WTC11 (cell line): Measurements from ENCODE around the gene COPE. TPM values are rescaled to one million over a fixed set of nuclear protein-coding genes. Genes with fewer than 3 reads are reported as not detected.
A peak's percentile ranks its signal among the peaks of the same experiment; 100 is the strongest.

Experiments used
- ATAC-seq: fragments of 200-7000 bp; cut with Tn5 transposase; 2 replicates; pipeline ENCODE4 v1.10.0; 2021; ENCODE audit warnings: mild to moderate bottlenecking, moderate library complexity
- CTCF ChIA-PET: fragments of 300-600 bp; sonication (Branson Sonifier 250); formaldehyde crosslinking; loops from one replicate; lab custom pipeline; 2021; ENCODE audit warnings: antibody characterized with exemption; lab: Charles Lee
- POLR2A ChIA-PET: fragments of 350-600 bp; sonication (Branson Sonifier 250); formaldehyde crosslinking; loops from one replicate; lab custom pipeline; 2021; ENCODE audit warnings: antibody characterized with exemption; lab: Charles Lee
- DNase-seq: peaks from one replicate; pipeline ENCODE4 v3.0.0; 2021; ENCODE audit warnings: low spot score
- H3K27ac Mint-ChIP-seq: 2 replicates; pipeline ENCODE4 v1.8.0; 2021; ENCODE audit warnings: mixed read lengths
- H3K27me3 Mint-ChIP-seq: 2 replicates; pipeline ENCODE4 v1.8.0; 2021; ENCODE audit warnings: low read depth, mild to moderate bottlenecking, moderate library complexity, mixed read lengths
- H3K36me3 Mint-ChIP-seq: 2 replicates; pipeline ENCODE4 v1.8.0; 2021; ENCODE audit warnings: mixed read lengths
- H3K4me1 Mint-ChIP-seq: 2 replicates; pipeline ENCODE4 v1.8.0; 2022; ENCODE audit warnings: mixed read lengths
- H3K4me3 Mint-ChIP-seq: 2 replicates; pipeline ENCODE4 v1.8.0; 2021; ENCODE audit warnings: mild to moderate bottlenecking, moderate library complexity, mixed read lengths
- H3K9me3 Mint-ChIP-seq: 2 replicates; pipeline ENCODE4 v1.8.0; 2021; ENCODE audit warnings: mixed read lengths
- ATF1 ChIP-seq: sonication (generic); formaldehyde crosslinking; IDR thresholded peaks from 2 replicates; pipeline ENCODE4 v1.8.1; 2023; ENCODE audit warnings: mild to moderate bottlenecking, moderate library complexity, missing genetic modification reagents
- ESRRA ChIP-seq: sonication (generic); formaldehyde crosslinking; IDR thresholded peaks from 2 replicates; pipeline ENCODE4 v1.8.1; 2022; ENCODE audit warnings: mild to moderate bottlenecking, missing genetic modification reagents, borderline replicate concordance
- GTF2I ChIP-seq: fragments of 250-450 bp; sonication (Bioruptor Pico); conservative IDR thresholded peaks from 2 replicates; pipeline ENCODE4 v1.4.0; 2021; ENCODE audit warnings: mild to moderate bottlenecking
- JUN ChIP-seq: sonication (generic); formaldehyde crosslinking; IDR thresholded peaks from 2 replicates; pipeline ENCODE4 v1.8.0; 2023; ENCODE audit warnings: mild to moderate bottlenecking, missing genetic modification reagents
- NFYB ChIP-seq: sonication (generic); formaldehyde crosslinking; conservative IDR thresholded peaks from 2 replicates; pipeline ENCODE4 v1.8.0; 2022; ENCODE audit warnings: low read depth, missing genetic modification reagents
- OVOL2 ChIP-seq: fragments of 250-450 bp; sonication (Bioruptor Pico); IDR thresholded peaks from 2 replicates; pipeline ENCODE4 v1.9.0; 2021; ENCODE audit warnings: mild to moderate bottlenecking, borderline replicate concordance
- PRRX2 ChIP-seq: fragments of 250-450 bp; sonication (Bioruptor Pico); IDR thresholded peaks from 2 replicates; pipeline ENCODE4 v1.8.0; 2021; ENCODE audit warnings: mild to moderate bottlenecking
- SP1 ChIP-seq: sonication (generic); formaldehyde crosslinking; conservative IDR thresholded peaks from 2 replicates; pipeline ENCODE4 v1.8.1; 2022; ENCODE audit warnings: missing genetic modification reagents
- TEAD4 ChIP-seq: sonication (generic); formaldehyde crosslinking; IDR thresholded peaks from 2 replicates; pipeline ENCODE4 v1.8.0; 2022; ENCODE audit warnings: mild to moderate bottlenecking, missing genetic modification reagents
- USF2 ChIP-seq: sonication (generic); formaldehyde crosslinking; IDR thresholded peaks from 2 replicates; pipeline ENCODE4 v1.8.1; 2023; ENCODE audit warnings: mild to moderate bottlenecking, missing genetic modification reagents, moderate library complexity
- ZNF138 ChIP-seq: sonication (generic); formaldehyde crosslinking; conservative IDR thresholded peaks from 2 replicates; pipeline ENCODE4 v1.8.1; 2022; ENCODE audit warnings: mild to moderate bottlenecking, moderate library complexity, missing genetic modification reagents
- ZNF232 ChIP-seq: sonication (generic); formaldehyde crosslinking; IDR thresholded peaks from 2 replicates; pipeline ENCODE4 v1.8.0; 2022; ENCODE audit warnings: mild to moderate bottlenecking, missing genetic modification reagents
- ZNF423 ChIP-seq: fragments of 250-450 bp; sonication (Bioruptor Pico); IDR thresholded peaks from 2 replicates; pipeline ENCODE4 v2.1.2; 2022; ENCODE audit warnings: mild to moderate bottlenecking, moderate library complexity
- total RNA-seq: library from RNA; stranded (reverse); gene quantifications from 3 replicates; pipeline ENCODE4 v1.2.3, GENCODE V29; 2021
- TF ChIP-seq, protein P1 (sequence below): sonication (generic); formaldehyde crosslinking; conservative IDR thresholded peaks from 2 replicates; pipeline ENCODE4 v1.8.1; 2022; ENCODE audit warnings: mild to moderate bottlenecking, missing genetic modification reagents
- TF ChIP-seq, protein P2 (sequence below): sonication (generic); formaldehyde crosslinking; IDR thresholded peaks from 2 replicates; pipeline ENCODE4 v1.8.0; 2022; ENCODE audit warnings: mild to moderate bottlenecking, missing genetic modification reagents
- TF ChIP-seq, protein P3 (sequence below): fragments of 250-450 bp; sonication (Bioruptor Pico); conservative IDR thresholded peaks from 2 replicates; pipeline ENCODE4 v1.9.0; 2021; ENCODE audit warnings: mild to moderate bottlenecking
- TF ChIP-seq, protein P4 (sequence below): fragments of 250-450 bp; sonication (Bioruptor Pico); IDR thresholded peaks from 2 replicates; pipeline ENCODE4 v1.8.0; 2021; ENCODE audit warnings: mild to moderate bottlenecking

COPE gene
- total RNA-seq, 1 experiment from 2014 or later = 228 TPM

GRCh38 chr19:18878858-18879578, 40.2 kb downstream of the COPE start:
- ChIA-PET CTCF (interaction anchor here (0.5 to 1.9 kb wide), 8 partner anchors 12 to 308 kb away, joined by 3 to 12 read pairs (median 4); no protein-coding TSS in a partner anchor), POLR2A (interaction anchor here (1.2 kb wide), 1 partner anchor 40 kb away, joined by 4 read pairs; the partner anchor contains the start of genes COPE and DDX49)
- Mint-ChIP-seq H3K9me3 (peaks cover 5% of the 10 kb centered on the region), H3K36me3 (peaks cover 37% of the 10 kb centered on the region), H3K27ac (no peak overlapping the region), H3K4me3 (no peak overlapping the region), H3K27me3 (peaks cover 4% of the 10 kb centered on the region), H3K4me1 (no peaks in the 10 kb centered on the region)
- TF ChIP-seq ZNF423 (CRISPR knock-in tag) = no peak
- TF ChIP-seq, protein P1, sequence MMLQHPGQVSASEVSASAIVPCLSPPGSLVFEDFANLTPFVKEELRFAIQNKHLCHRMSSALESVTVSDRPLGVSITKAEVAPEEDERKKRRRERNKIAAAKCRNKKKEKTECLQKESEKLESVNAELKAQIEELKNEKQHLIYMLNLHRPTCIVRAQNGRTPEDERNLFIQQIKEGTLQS (CRISPR knock-in tag) = no peak
- no peak for TF ChIP-seq NFYB (CRISPR knock-in tag)
- TF ChIP-seq ZNF138 = no peak
- TF ChIP-seq ESRRA (CRISPR knock-in tag) = no peak
- no peak for TF ChIP-seq OVOL2 (CRISPR knock-in tag)
- no peak for TF ChIP-seq PRRX2 (CRISPR knock-in tag)
- ATAC-seq (peak; percentile 52), DNase-seq (peak; percentile 60)

GRCh38 chr19:18878058-18878797, 41.0 kb downstream of the COPE start:
- TF ChIP-seq GTF2I (CRISPR knock-in tag) = no peak
- no peak for TF ChIP-seq USF2 (CRISPR knock-in tag)
- no peak for TF ChIP-seq ATF1
- TF ChIP-seq, protein P2, sequence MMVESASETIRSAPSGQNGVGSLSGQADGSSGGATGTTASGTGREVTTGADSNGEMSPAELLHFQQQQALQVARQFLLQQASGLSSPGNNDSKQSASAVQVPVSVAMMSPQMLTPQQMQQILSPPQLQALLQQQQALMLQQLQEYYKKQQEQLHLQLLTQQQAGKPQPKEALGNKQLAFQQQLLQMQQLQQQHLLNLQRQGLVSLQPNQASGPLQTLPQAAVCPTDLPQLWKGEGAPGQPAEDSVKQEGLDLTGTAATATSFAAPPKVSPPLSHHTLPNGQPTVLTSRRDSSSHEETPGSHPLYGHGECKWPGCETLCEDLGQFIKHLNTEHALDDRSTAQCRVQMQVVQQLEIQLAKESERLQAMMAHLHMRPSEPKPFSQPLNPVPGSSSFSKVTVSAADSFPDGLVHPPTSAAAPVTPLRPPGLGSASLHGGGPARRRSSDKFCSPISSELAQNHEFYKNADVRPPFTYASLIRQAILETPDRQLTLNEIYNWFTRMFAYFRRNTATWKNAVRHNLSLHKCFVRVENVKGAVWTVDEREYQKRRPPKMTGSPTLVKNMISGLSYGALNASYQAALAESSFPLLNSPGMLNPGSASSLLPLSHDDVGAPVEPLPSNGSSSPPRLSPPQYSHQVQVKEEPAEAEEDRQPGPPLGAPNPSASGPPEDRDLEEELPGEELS (CRISPR knock-in tag) = no peak
- no peak for TF ChIP-seq TEAD4 (CRISPR knock-in tag)
- TF ChIP-seq, protein P3, sequence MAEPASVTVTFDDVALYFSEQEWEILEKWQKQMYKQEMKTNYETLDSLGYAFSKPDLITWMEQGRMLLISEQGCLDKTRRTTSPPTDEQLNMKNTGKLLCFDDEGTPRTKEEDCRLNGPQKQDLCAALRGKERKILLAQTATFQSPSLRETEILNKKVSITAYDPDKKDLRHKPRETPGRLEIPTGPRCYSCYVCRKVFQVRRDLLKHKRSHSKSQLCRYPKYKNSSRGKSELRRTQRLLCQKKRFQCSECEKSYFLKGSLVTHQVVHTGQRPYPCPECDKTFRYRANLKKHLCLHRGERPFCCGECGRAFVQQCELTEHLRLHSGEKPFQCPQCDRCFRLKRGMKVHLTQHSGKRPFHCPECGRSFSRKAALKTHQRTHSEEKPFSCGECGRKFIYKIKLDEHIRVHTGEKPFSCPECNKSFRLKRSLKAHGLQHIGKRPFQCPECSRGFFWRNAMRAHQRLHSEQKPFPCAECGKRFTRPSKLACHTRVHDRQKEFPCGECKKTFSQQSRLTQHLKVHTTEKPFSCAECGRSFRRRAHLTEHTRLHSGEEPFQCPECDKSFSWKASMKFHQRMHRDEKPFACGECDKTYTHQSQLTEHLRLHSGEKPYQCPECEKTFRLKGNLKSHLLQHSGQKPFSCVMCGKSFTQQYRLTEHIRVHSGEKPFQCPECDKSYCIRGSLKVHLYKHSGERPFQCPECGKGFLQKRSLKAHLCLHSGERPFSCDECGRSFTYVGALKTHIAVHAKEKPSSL (CRISPR knock-in tag) = no peak
- no peak for TF ChIP-seq SP1 (CRISPR knock-in tag)
- TF ChIP-seq ZNF232 (CRISPR knock-in tag) = no peak
- TF ChIP-seq, protein P4, sequence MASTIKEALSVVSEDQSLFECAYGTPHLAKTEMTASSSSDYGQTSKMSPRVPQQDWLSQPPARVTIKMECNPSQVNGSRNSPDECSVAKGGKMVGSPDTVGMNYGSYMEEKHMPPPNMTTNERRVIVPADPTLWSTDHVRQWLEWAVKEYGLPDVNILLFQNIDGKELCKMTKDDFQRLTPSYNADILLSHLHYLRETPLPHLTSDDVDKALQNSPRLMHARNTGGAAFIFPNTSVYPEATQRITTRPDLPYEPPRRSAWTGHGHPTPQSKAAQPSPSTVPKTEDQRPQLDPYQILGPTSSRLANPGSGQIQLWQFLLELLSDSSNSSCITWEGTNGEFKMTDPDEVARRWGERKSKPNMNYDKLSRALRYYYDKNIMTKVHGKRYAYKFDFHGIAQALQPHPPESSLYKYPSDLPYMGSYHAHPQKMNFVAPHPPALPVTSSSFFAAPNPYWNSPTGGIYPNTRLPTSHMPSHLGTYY (CRISPR knock-in tag) = no peak
- TF ChIP-seq JUN (CRISPR knock-in tag) = no peak

More at GRCh38 chr19:18878058-18878797, 41.0 kb downstream of the COPE start:
- H3K4me1 Mint-ChIP-seq = no peaks in the 10 kb centered on the region
- H3K27me3 Mint-ChIP-seq = peaks cover 4% of the 10 kb centered on the region
- H3K4me3 Mint-ChIP-seq = no peak overlapping the region
- peaks cover 36% of the 10 kb centered on the region for H3K36me3 Mint-ChIP-seq
- ATAC-seq (no peak), DNase-seq (no peak)
- ChIA-PET CTCF (interaction anchor here (0.6 to 4.0 kb wide), 3 partner anchors 11 to 307 kb away, joined by 3 to 14 read pairs (median 5); no protein-coding TSS in a partner anchor), POLR2A (no interaction called here)
- H3K9me3 Mint-ChIP-seq = peaks cover 5% of the 10 kb centered on the region
- H3K27ac Mint-ChIP-seq = no peak overlapping the region
